BE2C (cell line): ENCODE measurements around the gene FARSA.
A peak's percentile ranks its signal among the peaks of the same experiment; 100 is the strongest.
"Not testable (repeated sequence)": the region's sequence is repeated elsewhere in the genome, so short reads cannot be mapped to it uniquely, and the experiment has no call there.

Experiments
- DNase-seq: peaks from one replicate; pipeline ENCODE4 v3.0.0-alpha.2; 2020
- H3K27me3 ChIP-seq: fragments of 250-450 bp; sonication (Bioruptor Pico); 2 replicates; pipeline ENCODE4 v1.5.1; 2020; ENCODE audit warnings: mild to moderate bottlenecking
- H3K36me3 ChIP-seq: fragments of 250-450 bp; sonication (Bioruptor Pico); 2 replicates; pipeline ENCODE4 v1.5.1; 2020; ENCODE audit warnings: mild to moderate bottlenecking
- H3K4me1 ChIP-seq: fragments of 250-450 bp; sonication (Bioruptor Pico); 2 replicates; pipeline ENCODE4 v1.5.1; 2020
- H3K4me3 ChIP-seq: 2 replicates; pipeline ENCODE4 v1.5.1; 2011; ENCODE audit warnings: low read depth, low read length
- H3K9me3 ChIP-seq: fragments of 250-450 bp; sonication (Bioruptor Pico); 2 replicates; pipeline ENCODE4 v1.5.1; 2020
- CTCF ChIP-seq: IDR thresholded peaks from 2 replicates; pipeline ENCODE4 v1.5.1; 2012; ENCODE audit warnings: mild to moderate bottlenecking, low read depth, low read length

The FARSA gene

GRCh38 chr19:12954612-12954962, 21.1 kb upstream of the FARSA start:
- Histone ChIP-seq H3K36me3 (peaks cover 55% of the 10 kb centered on the region), H3K4me3 (no peak overlapping the region; the same call in 1 of the 2 replicates), H3K4me1 (peaks cover 32% of the 10 kb centered on the region), H3K9me3 (no peaks in the 10 kb centered on the region), H3K27me3 (no peaks in the 10 kb centered on the region)
- DNase-seq, result no peak
- no peak for TF ChIP-seq CTCF

GRCh38 chr19:12953799-12954611, 20.5 kb upstream of the FARSA start:
- peak; percentile 25 for DNase-seq
- peaks cover 32% of the 10 kb centered on the region for H3K4me1 ChIP-seq
- no peak overlapping the region; the same call in 1 of the 2 replicates for H3K4me3 ChIP-seq
- TF ChIP-seq CTCF, result no peak
- H3K9me3 ChIP-seq, result no peaks in the 10 kb centered on the region
- peaks cover 61% of the 10 kb centered on the region for H3K36me3 ChIP-seq
- no peaks in the 10 kb centered on the region for H3K27me3 ChIP-seq

- peaks cover 68% of the 10 kb centered on the region for H3K36me3 ChIP-seq
- no peaks in the 10 kb centered on the region for H3K27me3 ChIP-seq
- peak; percentile 75 for DNase-seq
- peaks cover 32% of the 10 kb centered on the region for H3K4me1 ChIP-seq
- TF ChIP-seq CTCF, result no peak
- H3K9me3 ChIP-seq, result no peaks in the 10 kb centered on the region
- peak overlapping the region; percentile 21; the same call in 1 of the 2 replicates for H3K4me3 ChIP-seq
These were observed 19.8 kb upstream of the FARSA start for GRCh38 chr19:12953138-12953798.

GRCh38 chr19:12952488-12953137, 19.1 kb upstream of the FARSA start:
- Histone ChIP-seq H3K4me3 (no peak overlapping the region), H3K9me3 (no peaks in the 10 kb centered on the region), H3K4me1 (peaks cover 32% of the 10 kb centered on the region), H3K36me3 (peaks cover 75% of the 10 kb centered on the region), H3K27me3 (no peaks in the 10 kb centered on the region)
- no peak for TF ChIP-seq CTCF
- DNase-seq, result peak; percentile 70

GRCh38 chr19:12952050-12952449, 18.5 kb upstream of the FARSA start:
- not testable (repeated sequence) for H3K9me3 ChIP-seq, DNase-seq, H3K27me3 ChIP-seq, H3K4me3 ChIP-seq
- H3K36me3 ChIP-seq, result peaks cover 78% of the 10 kb centered on the region
- H3K4me1 ChIP-seq, result peaks cover 32% of the 10 kb centered on the region

- Histone ChIP-seq H3K27me3 (no peaks in the 10 kb centered on the region), H3K4me3 (no peak overlapping the region), H3K9me3 (no peaks in the 10 kb centered on the region), H3K36me3 (peaks cover 80% of the 10 kb centered on the region), H3K4me1 (peaks cover 23% of the 10 kb centered on the region)
- no peak for DNase-seq
- TF ChIP-seq CTCF, result no peak
These were observed 16.1 kb upstream of the FARSA start for GRCh38 chr19:12949363-12950283.
